NCI-H1105 (cell line): ENCODE data around the gene DCAF4L1.

Experiments
- DNase-seq: peaks from one replicate; lab custom pipeline; 2025; lab: John Stamatoyannopoulos, UW

The DCAF4L1 gene

GRCh38 chr4:41990365-41991111 lies 9.0 kb downstream of the DCAF4L1 start, which contains the start of gene SLC30A9:
Gene SLC30A9 (plus strand): TSS chr4:41990530. CDS start chr4:41990652, 122 bp downstream.
- peak; percentile 81 for DNase-seq

DNA sequence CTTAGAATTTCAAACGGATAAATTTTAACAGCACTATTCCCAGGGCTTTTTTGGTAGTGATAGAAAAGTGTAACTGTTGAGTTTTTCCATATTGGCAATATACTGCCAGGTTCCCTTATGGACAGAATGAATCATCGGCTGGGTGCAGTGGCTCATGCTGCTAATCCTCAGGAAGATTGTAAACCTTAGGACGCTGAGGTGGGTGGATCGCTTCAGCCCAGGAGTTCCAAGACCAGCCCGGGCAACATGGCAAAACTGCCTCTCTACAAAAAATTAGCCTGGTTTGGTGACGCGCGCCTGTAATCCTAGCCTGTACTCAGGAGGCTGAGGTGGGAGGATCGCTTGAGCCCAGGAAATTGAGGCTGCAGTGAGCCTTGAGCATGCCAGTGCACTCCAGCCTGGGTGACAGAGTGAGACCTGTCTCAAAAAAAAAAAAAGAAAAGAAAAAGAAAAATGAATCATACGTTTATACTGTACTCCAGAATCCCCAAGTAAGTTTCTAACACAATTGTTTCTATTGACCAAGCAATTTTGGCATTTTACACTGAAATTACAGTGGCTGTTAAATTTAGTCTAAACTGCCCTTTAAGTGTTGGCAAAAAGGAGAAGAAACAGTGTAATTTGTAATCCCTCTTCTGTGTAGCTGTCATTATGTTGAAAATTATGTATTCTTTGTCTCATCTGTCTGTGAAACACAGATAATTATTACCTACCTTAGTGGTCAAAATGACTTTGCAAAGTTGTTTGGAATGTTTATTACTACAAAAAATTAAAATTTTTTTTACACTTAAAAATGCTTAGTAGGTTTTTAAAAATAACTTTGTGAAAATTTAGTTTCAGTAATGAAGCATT lies 10.6 kb downstream of the DCAF4L1 start:
- DNase-seq, result no peak

- no peak for DNase-seq
Observed at GRCh38 chr4:41992967-41993857, 11.7 kb downstream of the DCAF4L1 start.

- DNase-seq, result no peak
Observed at GRCh38 chr4:41994461-41994985, 13.0 kb downstream of the DCAF4L1 start.

DNA sequence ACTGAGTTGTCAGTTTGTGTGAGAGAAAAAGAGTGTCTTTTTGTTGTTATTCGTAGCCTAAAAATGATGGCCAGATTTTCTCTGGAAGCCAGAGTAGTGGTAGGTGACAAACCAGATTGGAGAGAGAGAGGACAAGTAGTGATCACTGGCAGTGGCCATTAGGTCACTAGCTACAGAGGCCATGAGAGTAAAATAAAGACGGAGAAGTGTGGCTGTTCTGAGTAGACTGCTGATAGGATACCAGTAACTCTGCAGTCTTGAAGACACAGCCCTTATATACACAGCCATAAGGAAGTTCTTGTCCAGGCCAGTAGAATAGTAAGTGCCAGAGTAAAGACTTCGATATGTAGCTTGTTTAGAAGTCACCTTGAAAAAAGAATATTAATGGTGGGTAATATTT lies 16.5 kb downstream of the DCAF4L1 start:
- no peak for DNase-seq

DNA sequence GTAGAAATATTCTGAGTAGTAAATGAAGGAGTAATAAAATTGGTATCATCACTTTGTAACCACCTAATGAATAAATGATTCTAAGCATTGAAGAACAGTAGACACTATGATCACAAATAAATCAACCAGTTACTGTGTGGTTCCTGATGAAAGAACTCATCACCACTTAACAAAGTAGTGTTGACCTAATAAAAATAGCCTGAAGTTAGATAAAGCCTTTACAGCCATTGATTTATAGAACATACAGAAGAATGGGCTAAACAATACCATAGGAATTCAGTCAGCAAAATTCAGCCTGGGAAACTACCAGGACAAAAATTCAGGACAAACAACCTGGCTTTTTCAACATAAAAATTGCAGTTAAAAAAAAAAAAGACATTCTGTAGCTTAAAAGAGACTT lies 17.8 kb downstream of the DCAF4L1 start:
- DNase-seq, result no peak

DNA sequence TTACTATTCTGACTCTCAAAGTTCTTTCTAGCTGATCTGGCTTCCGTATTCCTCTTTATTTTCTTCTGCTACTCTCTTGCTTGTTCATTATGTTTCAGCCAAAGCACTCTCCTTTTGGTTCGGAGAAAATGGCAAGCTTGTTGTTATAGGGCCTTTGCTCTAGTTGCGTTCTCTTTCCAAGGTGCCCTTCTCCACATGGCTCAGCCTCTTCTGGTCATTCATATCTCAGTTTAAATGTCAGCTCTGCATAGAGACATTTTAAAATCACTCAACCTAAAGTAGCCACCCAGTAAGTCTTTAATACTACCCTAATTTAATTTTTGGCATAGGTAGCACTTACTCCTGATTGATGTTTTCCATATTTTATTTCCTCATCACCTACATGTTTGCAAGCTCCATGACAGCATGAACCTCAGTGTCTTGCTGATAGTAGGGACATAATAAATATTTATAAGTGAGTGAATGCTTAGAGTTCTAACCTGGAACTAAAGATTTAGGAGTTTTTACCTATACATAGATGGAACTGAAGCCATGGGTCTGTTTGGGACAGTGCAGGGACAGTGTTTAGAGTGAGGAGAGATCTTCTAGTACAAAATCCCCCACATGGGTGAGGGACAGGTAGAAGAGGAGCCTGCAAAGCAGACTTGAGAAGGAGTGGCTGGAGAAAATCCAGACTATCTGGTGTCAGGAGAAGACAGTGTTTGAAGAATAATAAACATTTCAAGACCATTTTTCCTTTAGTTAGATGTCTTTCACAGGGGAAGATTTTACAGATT lies 26.6 kb downstream of the DCAF4L1 start:
- no peak for DNase-seq

DNA sequence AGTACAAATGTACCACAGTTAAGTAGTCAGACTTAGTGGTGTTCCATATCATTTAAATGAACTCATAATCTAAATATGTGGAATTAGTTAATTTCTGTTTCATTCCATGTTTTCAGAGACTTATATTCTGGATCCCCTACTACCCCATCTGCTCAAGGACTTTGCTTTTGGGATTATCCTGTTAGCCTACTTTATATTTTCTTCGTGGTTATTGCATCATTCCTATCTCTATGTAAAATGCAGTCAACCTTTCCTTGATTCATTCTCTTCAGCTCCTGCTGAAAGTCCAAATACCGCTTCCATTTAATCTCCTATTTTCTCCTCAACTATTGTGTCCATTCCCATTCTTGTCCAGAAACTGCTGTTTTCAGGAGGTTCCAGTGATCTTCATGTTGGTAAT lies 33.9 kb downstream of the DCAF4L1 start:
- no peak for DNase-seq

DNA sequence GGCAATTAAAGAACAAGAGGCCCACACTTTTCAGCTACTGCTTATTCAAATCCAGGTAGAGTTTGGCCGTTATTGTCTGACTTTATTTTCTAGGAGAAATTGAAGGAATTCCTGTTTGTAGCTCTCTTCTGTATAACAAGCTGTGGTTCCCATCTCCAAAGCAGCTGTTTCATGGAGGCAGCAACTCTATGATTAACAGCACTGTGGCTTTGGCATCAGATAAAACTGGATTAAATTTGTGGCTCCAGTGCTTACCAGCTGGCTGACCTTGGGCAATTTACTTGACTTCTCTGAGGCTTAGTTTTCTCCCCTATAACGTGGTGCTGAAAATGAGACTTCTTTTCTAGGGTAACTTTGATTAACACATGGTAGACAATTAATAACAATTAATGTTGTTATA lies 36.9 kb downstream of the DCAF4L1 start:
- DNase-seq, result no peak
